Left ventricle myocardium inferior (tissue), 1 donor: ENCODE results near the gene MGST1. TPM values are rescaled to one million over a fixed set of nuclear protein-coding genes. Genes with fewer than 3 reads are reported as not detected.

Source experiments
- DNase-seq: peaks from one replicate; pipeline ENCODE4 v3.0.0-alpha.2; 2020
- H3K27ac ChIP-seq: fragments of 200-600 bp; replicated peaks from 2 replicates; pipeline ENCODE4 v1.8.0; 2021
- H3K27me3 ChIP-seq: fragments of 200-600 bp; 2 replicates; pipeline ENCODE4 v1.8.0; 2021; ENCODE audit warnings: low read depth
- H3K36me3 ChIP-seq: fragments of 200-600 bp; 2 replicates; pipeline ENCODE4 v1.8.0; 2021
- H3K4me1 ChIP-seq: fragments of 200-600 bp; 2 replicates; pipeline ENCODE4 v1.8.0; 2021
- H3K4me3 ChIP-seq: fragments of 200-600 bp; 2 replicates; pipeline ENCODE4 v1.8.0; 2021; ENCODE audit warnings: mild to moderate bottlenecking, moderate library complexity
- H3K9me3 ChIP-seq: fragments of 200-600 bp; replicated peaks from 2 replicates; pipeline ENCODE4 v1.8.0; 2021
- CTCF ChIP-seq: fragments of 200-600 bp; IDR thresholded peaks from 2 replicates; pipeline ENCODE4 v1.8.0; 2021; ENCODE audit warnings: antibody characterized with exemption, mild to moderate bottlenecking, borderline replicate concordance
- intact Hi-C: fragments of 100-400 bp; cut with micrococcal nuclease; formaldehyde crosslinking; loops from one replicate; pipeline ENCODE4 v1.11.0; 2022
- total RNA-seq: library from RNA; stranded (reverse); fragmentation: NEBNext Ultra II Directional; extraction: Animal tissue kit (Norgen Biotek cat#: 25700); gene quantifications from one replicate; pipeline ENCODE4 v1.2.1, GENCODE V29; 2021
- donor health status: DM: no; HTN: yes; CAD: no; lungs with severe emphysema.

MGST1 gene
- total RNA-seq, 1 donor from 2014 or later: 15.2 TPM

GRCh38 chr12:16349131-16349460, 1.7 kb downstream of the MGST1 start:
- Histone ChIP-seq H3K27ac (peak overlapping the region; percentile 73), H3K9me3 (no peaks in the 10 kb centered on the region), H3K4me3 (peak overlapping the region; percentile 63), H3K4me1 (peaks cover 4% of the 10 kb centered on the region), H3K36me3 (no peaks in the 10 kb centered on the region), H3K27me3 (peaks cover 32% of the 10 kb centered on the region)
- DNase-seq: peak; percentile 66
- no peak for TF ChIP-seq CTCF
- intact Hi-C loops: no loop called here

- H3K27ac ChIP-seq: peak overlapping the region; percentile 19
- TF ChIP-seq CTCF: no peak
- no peak for DNase-seq
- peak overlapping the region; percentile 63 for H3K4me3 ChIP-seq
- H3K36me3 ChIP-seq: no peaks in the 10 kb centered on the region
- H3K27me3 ChIP-seq: peaks cover 32% of the 10 kb centered on the region
- intact Hi-C loops: no loop called here
- H3K4me1 ChIP-seq: peaks cover 4% of the 10 kb centered on the region
- H3K9me3 ChIP-seq: no peaks in the 10 kb centered on the region
Observed at GRCh38 chr12:16350682-16351081, 3.2 kb downstream of the MGST1 start.

- no peak for DNase-seq
- H3K4me3 ChIP-seq: no peak overlapping the region
- H3K27ac ChIP-seq: no peak overlapping the region
- H3K36me3 ChIP-seq: no peaks in the 10 kb centered on the region
- intact Hi-C loops: no loop called here
- H3K4me1 ChIP-seq: peaks cover 4% of the 10 kb centered on the region
- peaks cover 17% of the 10 kb centered on the region for H3K27me3 ChIP-seq
- no peak for TF ChIP-seq CTCF
- no peaks in the 10 kb centered on the region for H3K9me3 ChIP-seq
Observed at GRCh38 chr12:16352481-16352880, 5.0 kb downstream of the MGST1 start.

GRCh38 chr12:16358878-16359277, 11.4 kb downstream of the MGST1 start:
- H3K27me3 ChIP-seq: no peaks in the 10 kb centered on the region

GRCh38 chr12:16359512-16360491, 12.4 kb downstream of the MGST1 start:
- no peaks in the 10 kb centered on the region for H3K27me3 ChIP-seq
- no peaks in the 10 kb centered on the region for H3K4me1 ChIP-seq
- intact Hi-C loops: no loop called here
- H3K27ac ChIP-seq: no peak overlapping the region
- peak; percentile 46 for DNase-seq
- TF ChIP-seq CTCF: peak; percentile 57
- H3K4me3 ChIP-seq: no peak overlapping the region
- no peaks in the 10 kb centered on the region for H3K9me3 ChIP-seq
- no peaks in the 10 kb centered on the region for H3K36me3 ChIP-seq

More at GRCh38 chr12:16358878-16359277, 11.4 kb downstream of the MGST1 start:
- no peak for DNase-seq
- intact Hi-C loops: no loop called here
- Histone ChIP-seq H3K4me1 (no peaks in the 10 kb centered on the region), H3K36me3 (no peaks in the 10 kb centered on the region), H3K9me3 (no peaks in the 10 kb centered on the region), H3K4me3 (no peak overlapping the region), H3K27ac (no peak overlapping the region)
- TF ChIP-seq CTCF: no peak
